Prostate gland (tissue), 2 donors: Measurements from ENCODE around the gene CYRIA.

Experiments
- POLR2A ChIP-seq: fragments of 450-650 bp; IDR thresholded peaks from one replicate; pipeline ENCODE4 v1.6.1; 2016; ENCODE audit warnings: antibody characterized with exemption, mild to moderate bottlenecking
- POLR2AphosphoS5 ChIP-seq: sonication (generic); formaldehyde crosslinking; IDR thresholded peaks from one replicate; pipeline ENCODE4 v1.6.1; 2017; ENCODE audit warnings: antibody characterized with exemption
- TF ChIP-seq, protein P1 (sequence below), 4 experiments: fragments of 200-600 bp in 2 of 4; fragments of 450-650 bp in 2 of 4; sonication (generic) in 2 of 4; IDR thresholded peaks; 1 replicate in 3 of 4; 2 replicates in 1 of 4; pipeline ENCODE4 v1.5.1; 2016 to 2019; ENCODE audit warnings: antibody characterized with exemption in 4 of 4, mild to moderate bottlenecking in 2 of 4, moderate library complexity in 2 of 4

DNA sequence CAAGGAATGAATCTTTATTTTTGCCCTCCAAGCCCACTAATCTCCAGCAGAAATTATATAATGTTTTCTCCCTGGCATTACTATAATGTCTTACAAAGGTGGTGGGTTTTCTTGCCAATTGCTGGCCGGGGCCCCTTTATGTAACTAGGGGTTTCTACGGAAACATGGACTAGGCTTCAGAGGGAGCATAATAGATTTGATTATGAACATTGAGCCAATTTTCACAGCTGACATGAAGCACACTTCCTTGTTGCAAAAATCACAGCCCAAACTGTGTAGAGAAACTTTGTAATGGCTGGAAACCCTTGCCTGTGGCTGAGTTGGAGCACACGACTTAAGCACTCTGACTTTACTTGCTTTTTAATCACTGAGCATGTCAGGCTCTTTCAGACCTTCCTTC lies 3.8 kb upstream of the CYRIA start:
- no peak for TF ChIP-seq POLR2AphosphoS5
- TF ChIP-seq, protein P1, sequence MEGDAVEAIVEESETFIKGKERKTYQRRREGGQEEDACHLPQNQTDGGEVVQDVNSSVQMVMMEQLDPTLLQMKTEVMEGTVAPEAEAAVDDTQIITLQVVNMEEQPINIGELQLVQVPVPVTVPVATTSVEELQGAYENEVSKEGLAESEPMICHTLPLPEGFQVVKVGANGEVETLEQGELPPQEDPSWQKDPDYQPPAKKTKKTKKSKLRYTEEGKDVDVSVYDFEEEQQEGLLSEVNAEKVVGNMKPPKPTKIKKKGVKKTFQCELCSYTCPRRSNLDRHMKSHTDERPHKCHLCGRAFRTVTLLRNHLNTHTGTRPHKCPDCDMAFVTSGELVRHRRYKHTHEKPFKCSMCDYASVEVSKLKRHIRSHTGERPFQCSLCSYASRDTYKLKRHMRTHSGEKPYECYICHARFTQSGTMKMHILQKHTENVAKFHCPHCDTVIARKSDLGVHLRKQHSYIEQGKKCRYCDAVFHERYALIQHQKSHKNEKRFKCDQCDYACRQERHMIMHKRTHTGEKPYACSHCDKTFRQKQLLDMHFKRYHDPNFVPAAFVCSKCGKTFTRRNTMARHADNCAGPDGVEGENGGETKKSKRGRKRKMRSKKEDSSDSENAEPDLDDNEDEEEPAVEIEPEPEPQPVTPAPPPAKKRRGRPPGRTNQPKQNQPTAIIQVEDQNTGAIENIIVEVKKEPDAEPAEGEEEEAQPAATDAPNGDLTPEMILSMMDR (IDR thresholded peaks at IDR 0.05) = no peak
- TF ChIP-seq POLR2A = no peak
